ENCODE data around the gene FRMD1. TPM values are rescaled to one million over a fixed set of nuclear protein-coding genes. Genes with fewer than 3 reads are reported as not detected.

FRMD1 gene
- total and polyA plus RNA-seq, 2 of the 8 experiments (the other 6 are each of a cell fraction or from before 2014, with no cell fraction given), result 0.36 TPM; not detected in 1

GRCh38 chr6:168026925-168027324 is 52.1 kb downstream of the FRMD1 start:
- Histone ChIP-seq H3K4me2 (ENCODE audit: insufficient read depth in 1 of 2, low read depth in 2 of 2, low read length in 2 of 2) (no peak overlapping the region), H3K9ac (replicated peaks in 1 of 4; ENCODE audit: extremely low read depth in 1 of 4, low read depth in 3 of 4, low read length in 3 of 4) (no peak overlapping the region), H3K27me3 (replicated peaks in 1 of 4; ENCODE audit: control insufficient read depth in 3 of 4, extremely low read depth in 1 of 4, insufficient read depth in 3 of 4, low read length in 3 of 4) (no peaks in the 10 kb centered on the region), H2BK20ac (ENCODE audit: low read length) (no peak overlapping the region), H2AFZ (ENCODE audit: low read length) (no peak overlapping the region), H3K36me3 (ENCODE audit: control insufficient read depth in 2 of 4, insufficient read depth in 4 of 4, low read length in 3 of 4) (no peaks in the 10 kb centered on the region), H4K91ac (replicated peaks; ENCODE audit: insufficient read length, low read length) (no peak overlapping the region), H3K56ac (replicated peaks; ENCODE audit: insufficient read length, low read depth, low read length) (no peak overlapping the region), H3K18ac (ENCODE audit: extremely low read depth, low read length) (no peak overlapping the region), H3K4me1 (replicated peaks in 1 of 4; ENCODE audit: control insufficient read depth in 3 of 4, insufficient read depth in 4 of 4, low read length in 3 of 4) (peaks cover 0 to 2% (median 0%) of the 10 kb centered on the region in 4 experiments; a peak in 2 of 7 replicates), H3K4me3 (ENCODE audit: extremely low read depth in 1 of 4, insufficient read depth in 2 of 4, low read depth in 3 of 4, low read length in 4 of 4) (no peak overlapping the region), H3K27ac (ENCODE audit: low read depth, low read length) (no peak overlapping the region), H2BK12ac (ENCODE audit: low read depth, low read length) (no peak overlapping the region), H3K79me1 (ENCODE audit: low read depth, low read length) (no peaks in the 10 kb centered on the region), H4K8ac (ENCODE audit: extremely low read depth, insufficient read depth, low read length) (no peak overlapping the region), H3K79me2 (ENCODE audit: control insufficient read depth in 1 of 2, insufficient read depth in 2 of 2, low read length in 2 of 2) (no peaks in the 10 kb centered on the region), H2BK15ac (ENCODE audit: low read length) (no peak overlapping the region), H4K20me1 (replicated peaks in 1 of 2; ENCODE audit: control insufficient read depth in 1 of 2, insufficient read depth in 2 of 2, low read length in 2 of 2) (no peaks in the 10 kb centered on the region), H3K9me3 (ENCODE audit: insufficient read depth in 2 of 2, low read depth in 1 of 2, low read length in 1 of 2) (no peaks in the 10 kb centered on the region), H4K5ac (ENCODE audit: insufficient read length, low read depth, low read length) (no peak overlapping the region), H2AK5ac (ENCODE audit: low read depth, low read length) (no peak overlapping the region), H3K4ac (replicated peaks; ENCODE audit: insufficient read length, low read depth, low read length) (no peak overlapping the region), H2BK120ac (replicated peaks; ENCODE audit: low read depth, low read length) (no peak overlapping the region), H3K23ac (ENCODE audit: insufficient read length) (no peak overlapping the region), H2BK5ac (ENCODE audit: low read depth, low read length) (no peak overlapping the region), H3K23me2 (ENCODE audit: low read depth, low read length) (no peaks in the 10 kb centered on the region), H3K14ac (ENCODE audit: insufficient read length) (no peak overlapping the region)
- FAIRE-seq (no peak), DNase-seq (ENCODE audit: low read depth in 1 of 2, low spot score in 2 of 2) (no peak)
- ChIA-PET POLR2A (ENCODE audit: partially characterized antibody) (no interaction called here), CTCF (ENCODE audit: partially characterized antibody) (interaction anchor here (1.0 kb wide), 1 partner anchor 10 kb away, joined by 3 read pairs; no protein-coding TSS in a partner anchor)
- WGBS, 2 experiments (ENCODE audit: extremely low coverage in 1 of 2, insufficient coverage in 1 of 2, insufficient read length in 1 of 2, insufficient replicate concordance in 2 of 2, low coverage in 1 of 2, low lambda C conversion rate in 2 of 2, missing lambda C conversion rate in 1 of 2), result 91% methylated on average over 4 of the region's 9 CpGs; no CpG with 5 or more reads in 1 of the 2 experiments
- TF ChIP-seq NRF1 (IDR thresholded peaks at IDR 0.05; ENCODE audit: low read depth, low read length) (no peak), JUN (IDR thresholded peaks at IDR 0.05; ENCODE audit: low read depth, low read length) (no peak), CHD2 (IDR thresholded peaks at IDR 0.05; ENCODE audit: low read length) (no peak), TAF7 (optimal IDR thresholded peaks at IDR 0.05; ENCODE audit: borderline replicate concordance, low read depth, low read length) (no peak), CBX5 (IDR thresholded peaks at IDR 0.05; ENCODE audit: low read depth, low read length) (no peak), POLR2A (IDR thresholded peaks at IDR 0.05; ENCODE audit: control extremely low read depth in 1 of 2, low read depth in 2 of 2, low read length in 2 of 2) (no peak), SP1 (IDR thresholded peaks at IDR 0.05; ENCODE audit: low read depth, low read length) (no peak), GABPA (IDR thresholded peaks at IDR 0.05; ENCODE audit: borderline replicate concordance, insufficient read depth, low read length) (no peak), KDM1A (IDR thresholded peaks at IDR 0.05; ENCODE audit: borderline replicate concordance, low read length) (no peak), ASH2L (IDR thresholded peaks at IDR 0.05; ENCODE audit: low read length) (no peak), BACH1 (IDR thresholded peaks at IDR 0.05; ENCODE audit: low read length) (no peak), ATF2 (IDR thresholded peaks at IDR 0.05; ENCODE audit: low read length) (no peak), SIX5 (IDR thresholded peaks at IDR 0.05; ENCODE audit: low read depth, low read length) (no peak), EGR1 (IDR thresholded peaks at IDR 0.05; ENCODE audit: borderline replicate concordance, low read depth, low read length) (no peak), KDM5A (IDR thresholded peaks at IDR 0.05; ENCODE audit: low read length) (no peak)
